Measurements from ENCODE around the gene WDR43.
A peak's percentile ranks its signal among the peaks of the same experiment; 100 is the strongest.

WDR43 gene

DNA sequence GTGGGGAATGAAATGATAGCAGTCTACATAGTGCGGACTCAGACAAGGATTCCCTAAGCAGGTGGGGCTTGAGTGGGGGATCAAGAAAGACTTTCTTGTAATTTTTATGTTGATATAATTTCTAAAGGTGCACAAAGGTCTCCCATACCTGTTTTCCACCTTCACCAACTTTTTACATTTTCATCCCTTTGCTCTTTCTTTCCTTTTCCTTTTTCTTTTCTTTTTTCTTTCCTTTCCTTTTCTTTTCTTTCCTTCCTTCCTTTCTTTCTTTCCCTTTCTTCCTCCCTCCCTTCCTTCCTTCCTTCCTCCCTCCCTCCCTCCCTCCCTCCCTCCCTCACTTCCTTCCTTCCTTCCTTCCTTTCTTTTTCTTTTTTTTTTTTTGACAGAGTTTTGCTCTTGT lies 14.3 kb upstream of the WDR43 start:
- TF ChIP-seq ZNF8 (CRISPR knock-in tag; IDR thresholded peaks at IDR 0.05) (no peak), POU6F1 (CRISPR knock-in tag; IDR thresholded peaks at IDR 0.05; ENCODE audit: borderline replicate concordance, low read depth) (no peak), GLIS3 (CRISPR knock-in tag; IDR thresholded peaks at IDR 0.05) (no peak), PATZ1 (CRISPR knock-in tag; IDR thresholded peaks at IDR 0.05; ENCODE audit: borderline replicate concordance) (no peak), ARNTL (CRISPR knock-in tag; IDR thresholded peaks at IDR 0.05; ENCODE audit: borderline replicate concordance, low read depth) (no peak), BACH2 (CRISPR knock-in tag; IDR thresholded peaks at IDR 0.05; ENCODE audit: borderline replicate concordance) (no peak), RARB (CRISPR knock-in tag; IDR thresholded peaks at IDR 0.05) (no peak), PPARA (CRISPR knock-in tag; IDR thresholded peaks at IDR 0.05; ENCODE audit: borderline replicate concordance) (no peak), ZNF565 (CRISPR knock-in tag; conservative IDR thresholded peaks at IDR 0.05; ENCODE audit: low read depth) (no peak), ZFP30 (CRISPR knock-in tag; IDR thresholded peaks at IDR 0.05) (no peak), OSR1 (CRISPR knock-in tag; IDR thresholded peaks at IDR 0.05) (no peak)
- TF ChIP-seq, protein P1, sequence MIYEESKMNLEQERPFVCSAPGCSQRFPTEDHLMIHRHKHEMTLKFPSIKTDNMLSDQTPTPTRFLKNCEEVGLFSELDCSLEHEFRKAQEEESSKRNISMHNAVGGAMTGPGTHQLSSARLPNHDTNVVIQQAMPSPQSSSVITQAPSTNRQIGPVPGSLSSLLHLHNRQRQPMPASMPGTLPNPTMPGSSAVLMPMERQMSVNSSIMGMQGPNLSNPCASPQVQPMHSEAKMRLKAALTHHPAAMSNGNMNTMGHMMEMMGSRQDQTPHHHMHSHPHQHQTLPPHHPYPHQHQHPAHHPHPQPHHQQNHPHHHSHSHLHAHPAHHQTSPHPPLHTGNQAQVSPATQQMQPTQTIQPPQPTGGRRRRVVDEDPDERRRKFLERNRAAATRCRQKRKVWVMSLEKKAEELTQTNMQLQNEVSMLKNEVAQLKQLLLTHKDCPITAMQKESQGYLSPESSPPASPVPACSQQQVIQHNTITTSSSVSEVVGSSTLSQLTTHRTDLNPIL (CRISPR knock-in tag; IDR thresholded peaks at IDR 0.05; ENCODE audit: low read depth), result no peak
- ATAC-seq, result no peak

GRCh38 chr2:28893488-28893887 lies 979 bp upstream of the WDR43 start:
- TF ChIP-seq ISL1 (CRISPR knock-in tag; IDR thresholded peaks at IDR 0.05) (no peak), TSHZ2 (CRISPR knock-in tag; IDR thresholded peaks at IDR 0.05) (no peak), OSR1 (CRISPR knock-in tag; IDR thresholded peaks at IDR 0.05) (no peak), ZNF70 (CRISPR knock-in tag; IDR thresholded peaks at IDR 0.05) (no peak), PATZ1 (CRISPR knock-in tag; IDR thresholded peaks at IDR 0.05; ENCODE audit: borderline replicate concordance) (no peak), ZNF565 (CRISPR knock-in tag; conservative IDR thresholded peaks at IDR 0.05; ENCODE audit: low read depth) (no peak), ZNF8 (CRISPR knock-in tag; IDR thresholded peaks at IDR 0.05) (no peak), ZFP30 (CRISPR knock-in tag; IDR thresholded peaks at IDR 0.05) (no peak), TOX (CRISPR knock-in tag; IDR thresholded peaks at IDR 0.05; ENCODE audit: borderline replicate concordance) (no peak), SNAI2 (CRISPR knock-in tag; IDR thresholded peaks at IDR 0.05) (no peak)
- TF ChIP-seq, protein P1 (CRISPR knock-in tag; IDR thresholded peaks at IDR 0.05; ENCODE audit: low read depth), result no peak

DNA sequence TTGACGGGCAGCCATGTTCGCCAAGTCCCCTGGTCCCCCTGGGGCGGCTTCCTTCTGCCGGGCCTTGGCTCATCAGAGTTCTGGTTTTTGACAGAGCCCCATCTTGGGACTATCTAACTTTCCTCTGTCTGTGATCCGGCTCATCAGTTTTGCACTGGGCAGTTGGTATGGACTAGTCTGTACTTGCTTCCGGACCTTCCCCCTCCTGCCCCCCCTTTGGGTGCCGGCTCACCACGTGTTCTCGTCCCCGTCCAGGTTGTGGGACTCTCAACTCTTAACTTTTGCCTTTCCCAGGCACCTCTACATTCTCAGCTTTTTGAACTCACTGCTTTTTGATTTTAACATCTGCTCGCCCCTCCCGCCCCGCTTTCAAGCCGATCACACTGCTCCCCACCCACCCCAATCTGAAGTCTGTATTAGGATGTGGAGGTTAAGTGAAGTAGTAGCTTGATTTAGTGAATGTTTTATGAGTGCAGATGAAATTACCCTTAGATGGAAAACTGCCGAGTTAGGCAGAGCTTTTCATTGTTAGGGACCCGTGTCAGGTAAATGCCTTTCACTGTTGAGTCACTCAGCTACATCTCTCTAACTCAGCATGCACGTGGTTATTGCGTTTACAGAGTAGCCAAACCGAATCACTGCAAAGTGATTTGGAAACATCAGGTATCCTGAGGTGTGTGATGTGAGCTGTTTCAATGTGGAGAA lies 874 bp downstream of the WDR43 start:
- peak; percentile 5 for ATAC-seq
- TF ChIP-seq TCF4 (CRISPR knock-in tag; IDR thresholded peaks at IDR 0.05; ENCODE audit: borderline replicate concordance) (no peak), CSDC2 (CRISPR knock-in tag; IDR thresholded peaks at IDR 0.05) (no peak), SNAI2 (CRISPR knock-in tag; IDR thresholded peaks at IDR 0.05) (no peak), GLIS3 (CRISPR knock-in tag; IDR thresholded peaks at IDR 0.05) (no peak), ESRRG (CRISPR knock-in tag; IDR thresholded peaks at IDR 0.05) (no peak), ZC3H10 (CRISPR knock-in tag; IDR thresholded peaks at IDR 0.05) (no peak), RARB (CRISPR knock-in tag; IDR thresholded peaks at IDR 0.05) (no peak), ZNF565 (CRISPR knock-in tag; conservative IDR thresholded peaks at IDR 0.05; ENCODE audit: low read depth) (no peak), POU6F1 (CRISPR knock-in tag; IDR thresholded peaks at IDR 0.05; ENCODE audit: borderline replicate concordance, low read depth) (no peak), ISL1 (CRISPR knock-in tag; IDR thresholded peaks at IDR 0.05) (no peak), ZFP3 (CRISPR knock-in tag; IDR thresholded peaks at IDR 0.05) (no peak), ZNF70 (CRISPR knock-in tag; IDR thresholded peaks at IDR 0.05) (no peak)
- TF ChIP-seq, protein P1 (CRISPR knock-in tag; IDR thresholded peaks at IDR 0.05; ENCODE audit: low read depth), result no peak

More at GRCh38 chr2:28893488-28893887, 979 bp upstream of the WDR43 start:
- no peak for ATAC-seq

All from SK-N-SH treated with all-trans-retinoic acid at 6 μM for 48 hours (cell line).